Globus pallidus (tissue), 1 donor: Measurements from ENCODE around the gene NYAP2.
A peak's percentile ranks its signal among the peaks of the same experiment; 100 is the strongest.

Source experiments
- DNase-seq: peaks from one replicate; pipeline ENCODE4 v3.0.0-alpha.2; 2015; ENCODE audit warnings: low spot score

Gene NYAP2

DNA sequence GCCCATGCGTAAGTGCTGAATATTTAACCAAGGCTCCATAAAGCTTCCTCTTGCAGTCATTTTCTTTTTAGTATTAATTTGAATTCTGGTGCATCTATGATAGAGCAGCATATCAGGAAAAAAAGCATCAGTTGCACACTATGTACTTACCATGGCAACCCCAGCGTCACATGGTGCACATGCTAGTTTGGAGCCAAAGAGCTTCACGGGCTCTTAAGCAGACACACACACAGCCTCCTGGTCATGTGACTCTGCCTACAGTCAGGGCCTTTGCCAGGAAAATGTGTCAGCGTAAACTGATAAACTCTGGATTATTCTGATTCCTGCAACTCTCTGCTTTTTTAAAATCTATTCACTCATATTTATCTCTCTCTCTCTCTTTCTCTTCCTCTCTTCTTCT lies 30.2 kb downstream of the NYAP2 start:
- DNase-seq: peak; percentile 15

DNA sequence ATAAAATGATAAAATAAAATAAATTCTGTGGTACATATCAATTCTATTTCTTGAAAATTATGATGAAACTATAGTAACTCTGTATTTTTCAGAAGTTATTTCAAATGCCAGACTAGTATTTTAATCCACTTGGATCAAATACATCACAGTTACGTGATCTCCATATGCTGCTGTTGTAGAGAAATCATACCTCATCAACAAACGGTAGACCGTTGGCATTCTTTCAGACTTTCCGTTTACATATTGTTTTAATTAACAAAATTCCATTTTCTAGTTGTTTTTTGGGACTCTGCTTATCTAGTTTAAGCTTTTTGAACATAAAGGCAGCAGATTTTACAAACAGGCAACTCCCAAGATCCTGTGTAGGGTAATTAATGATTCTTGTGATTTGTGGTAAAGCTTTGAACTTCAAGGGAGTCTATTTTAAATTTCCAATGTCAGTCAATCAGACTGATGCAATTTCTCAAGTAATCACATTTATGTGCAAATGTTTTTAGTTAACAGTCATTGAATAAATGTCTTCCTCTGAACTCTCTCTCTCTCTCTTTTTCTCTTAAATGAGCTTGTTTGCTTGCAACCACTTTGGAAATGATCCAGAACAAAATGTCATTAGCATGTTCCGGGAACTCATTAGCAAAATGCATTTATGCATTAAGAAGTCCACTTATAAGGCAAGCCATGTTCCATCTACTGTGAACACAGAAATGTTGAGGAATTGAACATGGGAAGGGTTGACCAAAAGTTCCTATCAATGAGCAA lies 31.8 kb downstream of the NYAP2 start:
- DNase-seq: no peak

DNA sequence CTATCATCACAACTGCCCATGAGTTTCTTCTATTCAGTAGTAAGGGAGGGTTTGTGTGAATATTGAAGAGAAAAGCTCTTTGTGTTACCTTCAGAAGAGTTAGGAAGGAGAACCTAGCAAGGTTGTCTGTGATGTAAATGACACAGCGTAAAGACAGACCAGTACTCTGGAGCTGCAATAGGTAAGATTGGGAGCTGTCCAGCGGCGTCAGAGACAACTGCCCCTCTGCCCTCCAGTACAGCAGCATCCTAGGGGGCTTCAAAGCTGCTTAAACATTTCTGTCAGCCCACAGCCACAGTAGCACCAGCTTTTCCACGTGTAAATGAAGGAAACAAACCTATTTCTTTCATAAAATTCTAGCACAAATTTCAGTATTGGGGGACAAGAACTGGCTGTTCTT lies 34.5 kb downstream of the NYAP2 start:
- no peak for DNase-seq

DNA sequence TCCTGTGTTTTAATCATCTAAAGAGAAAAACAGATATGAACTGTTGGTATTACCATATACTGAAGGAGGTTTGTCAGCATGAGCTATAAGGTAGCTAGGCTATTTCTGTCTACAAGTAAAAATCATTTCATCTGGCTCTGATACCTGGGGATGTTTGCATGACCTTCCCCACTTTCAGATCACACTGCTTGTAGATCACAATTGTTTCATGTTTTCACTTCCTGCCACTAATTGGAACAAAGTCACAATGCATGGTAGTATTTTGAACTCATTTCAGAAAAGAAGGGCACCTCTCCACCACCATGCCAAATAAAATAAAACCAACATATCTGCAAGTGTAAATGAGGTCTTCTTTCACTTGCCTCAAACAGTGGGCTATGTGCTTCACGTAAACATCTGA lies 37.8 kb downstream of the NYAP2 start:
- no peak for DNase-seq

DNA sequence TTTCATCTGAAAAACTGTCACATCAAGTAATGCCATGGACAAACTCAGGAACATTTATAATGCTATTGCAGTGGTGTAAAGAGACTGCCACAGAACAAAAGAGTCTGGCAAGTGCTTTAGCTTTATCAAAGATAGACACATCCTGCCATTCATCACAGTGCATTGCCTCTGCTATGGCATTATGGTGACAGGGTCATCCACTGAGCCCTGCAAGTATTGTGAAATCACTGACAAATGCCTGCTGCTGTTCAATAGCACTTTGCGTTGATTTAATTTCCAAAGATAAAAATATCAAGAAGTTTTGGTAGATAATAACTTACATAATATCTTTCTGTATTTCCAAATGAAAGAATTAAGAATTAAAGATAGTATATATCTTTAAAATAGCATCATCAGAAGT lies 38.7 kb downstream of the NYAP2 start:
- DNase-seq: no peak

DNA sequence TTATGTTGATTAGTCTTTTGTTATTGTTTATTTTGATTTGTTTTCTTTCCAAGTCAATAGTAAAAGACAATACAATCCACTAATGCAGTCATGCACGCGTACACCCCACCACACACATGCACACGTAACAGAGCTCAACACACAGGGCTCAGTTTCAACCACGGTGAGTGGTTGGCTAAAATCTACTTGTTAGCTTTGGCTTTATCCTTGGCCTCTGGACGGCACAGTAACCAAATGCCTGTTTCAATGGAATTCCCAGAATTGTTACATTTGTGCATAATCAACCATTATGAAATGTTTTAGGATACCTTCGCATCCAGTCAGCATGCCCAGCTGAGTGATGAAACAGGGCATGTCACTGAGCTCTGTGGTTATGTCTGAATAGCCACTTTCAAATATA lies 53.2 kb downstream of the NYAP2 start:
- no peak for DNase-seq

DNA sequence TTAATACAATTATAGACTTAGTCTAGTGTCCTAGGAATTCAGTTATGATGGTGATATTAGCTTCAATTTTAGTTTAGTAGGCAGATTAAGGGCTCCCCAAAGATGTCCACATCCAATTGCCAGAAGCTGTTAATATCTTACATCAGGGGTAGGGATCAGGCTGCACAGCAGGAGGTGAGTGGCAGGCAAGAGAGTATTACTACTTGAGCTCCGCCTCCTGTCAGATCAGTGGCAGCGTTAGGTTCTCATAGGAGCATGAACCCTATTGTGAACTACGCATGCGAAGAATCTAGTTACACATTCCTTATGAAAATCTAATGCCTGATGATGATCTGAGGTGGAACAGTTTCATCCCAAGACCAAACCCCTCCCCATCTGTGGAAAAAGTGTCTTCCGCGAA lies 54.9 kb downstream of the NYAP2 start:
- DNase-seq: no peak

DNA sequence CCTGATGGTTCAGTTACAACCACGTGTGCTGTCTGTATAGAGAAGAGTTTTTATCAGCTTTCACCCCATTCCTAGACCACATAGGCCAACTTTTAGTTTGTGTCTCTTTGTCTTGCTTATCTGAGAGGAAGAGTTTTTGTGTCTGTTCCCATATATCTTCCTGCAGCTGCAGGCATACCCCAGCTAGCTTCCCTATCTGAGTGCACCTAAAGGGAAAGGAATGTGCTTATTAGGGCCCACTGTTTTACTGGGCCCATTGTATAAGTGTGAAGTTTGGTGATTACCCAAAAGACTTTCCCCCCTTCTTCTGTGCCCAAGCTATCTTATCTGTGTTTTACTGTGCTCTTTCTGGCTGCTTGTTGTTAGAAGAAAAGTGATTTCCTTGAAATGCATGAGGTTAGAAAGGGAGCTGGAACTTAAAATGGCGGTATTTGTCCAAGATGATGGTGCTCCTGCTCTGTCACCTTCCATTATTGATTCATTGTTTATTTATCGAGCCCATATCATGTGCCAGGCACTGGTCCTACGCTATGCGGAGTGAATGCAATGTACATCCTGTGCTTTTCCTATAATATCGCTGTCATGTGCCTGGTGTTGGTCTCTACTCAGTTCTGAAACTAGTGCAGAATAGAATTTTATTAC lies 57.2 kb downstream of the NYAP2 start:
- no peak for DNase-seq

DNA sequence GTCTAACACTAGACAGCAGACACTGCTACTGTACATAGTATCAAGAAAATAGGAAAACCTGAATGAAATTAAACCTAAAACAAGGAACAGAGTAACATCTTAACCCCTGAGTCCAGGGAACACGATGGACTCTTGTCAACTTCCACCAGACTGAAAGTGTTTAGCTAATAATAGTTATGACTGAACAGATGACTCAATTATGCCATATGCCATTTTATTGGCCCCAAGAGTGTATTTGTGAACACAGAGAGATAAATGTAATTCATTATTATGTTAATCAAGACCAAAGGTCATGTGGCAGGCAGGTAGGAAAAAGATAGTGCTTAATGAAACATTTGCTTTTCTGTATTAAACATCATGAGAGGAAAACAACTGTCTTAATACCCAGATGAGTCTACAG lies 58.0 kb downstream of the NYAP2 start:
- no peak for DNase-seq

DNA sequence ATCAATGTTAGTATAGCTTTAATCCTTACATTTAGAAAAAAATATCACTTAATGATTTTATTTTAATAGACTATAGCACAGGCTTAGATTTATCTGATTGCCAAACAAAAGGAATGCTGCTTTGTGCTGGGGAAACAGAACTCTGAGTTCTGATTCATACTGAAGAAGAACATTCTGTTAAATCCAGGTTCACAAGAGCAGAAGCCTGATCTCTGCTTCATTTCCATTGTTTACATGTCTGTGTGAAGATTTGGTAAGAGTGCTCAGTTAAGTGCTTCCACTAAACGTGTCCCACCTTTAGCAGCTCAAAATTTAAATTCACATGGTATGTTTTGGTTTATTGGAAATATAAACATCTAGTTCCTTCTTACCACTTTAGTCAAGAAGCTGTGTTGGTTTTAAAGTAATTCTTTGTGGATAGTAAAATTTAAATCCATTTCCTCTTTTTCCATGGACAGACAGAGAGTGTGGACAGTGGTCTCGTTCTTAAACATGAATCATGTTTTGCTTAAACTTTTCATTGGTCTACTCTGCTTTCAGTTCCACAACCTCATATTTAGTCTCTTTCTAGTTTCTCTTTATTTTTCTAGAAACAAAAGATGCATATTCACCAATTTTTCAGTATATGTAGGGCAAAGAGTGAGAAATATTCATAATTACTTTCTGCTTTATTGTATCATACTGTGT lies 59.1 kb downstream of the NYAP2 start:
- no peak for DNase-seq

DNA sequence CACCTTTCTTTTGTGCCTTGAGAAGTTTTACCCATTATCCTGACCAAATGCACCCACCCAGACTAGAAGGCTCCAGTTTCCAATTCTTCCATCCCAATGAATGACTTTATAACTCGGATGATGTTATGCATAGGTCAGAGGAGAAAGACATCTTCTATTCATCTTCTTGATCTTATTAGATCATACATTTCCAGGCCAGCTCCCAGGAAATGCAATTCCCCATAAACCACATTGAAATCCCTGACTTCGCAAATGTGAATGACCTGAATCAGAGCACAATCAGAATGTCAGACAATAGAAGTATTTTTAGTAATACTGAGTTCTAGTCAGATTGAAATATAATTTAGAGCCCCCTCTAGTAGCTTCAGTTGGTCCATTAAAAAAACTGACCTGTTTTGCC lies 62.9 kb downstream of the NYAP2 start:
- DNase-seq: no peak

DNA sequence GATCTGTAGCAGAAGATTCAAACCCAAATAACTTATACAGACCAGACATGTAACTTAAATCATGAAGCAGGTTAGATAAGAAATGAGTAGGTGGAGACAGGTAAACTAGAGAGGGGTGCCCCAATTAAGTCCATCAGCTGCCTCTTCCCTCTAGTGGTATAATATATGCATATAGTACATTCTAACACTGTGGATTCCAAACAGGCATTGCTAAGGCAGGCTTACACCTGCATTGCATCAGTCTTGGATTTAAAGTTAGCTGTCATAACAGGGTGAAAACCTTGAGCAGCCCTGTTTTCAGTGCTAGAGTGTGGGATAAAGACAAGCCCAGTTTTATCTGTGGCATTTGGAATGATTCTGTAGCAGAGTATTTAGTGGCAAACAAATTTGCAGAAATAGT lies 63.4 kb downstream of the NYAP2 start:
- DNase-seq: no peak

DNA sequence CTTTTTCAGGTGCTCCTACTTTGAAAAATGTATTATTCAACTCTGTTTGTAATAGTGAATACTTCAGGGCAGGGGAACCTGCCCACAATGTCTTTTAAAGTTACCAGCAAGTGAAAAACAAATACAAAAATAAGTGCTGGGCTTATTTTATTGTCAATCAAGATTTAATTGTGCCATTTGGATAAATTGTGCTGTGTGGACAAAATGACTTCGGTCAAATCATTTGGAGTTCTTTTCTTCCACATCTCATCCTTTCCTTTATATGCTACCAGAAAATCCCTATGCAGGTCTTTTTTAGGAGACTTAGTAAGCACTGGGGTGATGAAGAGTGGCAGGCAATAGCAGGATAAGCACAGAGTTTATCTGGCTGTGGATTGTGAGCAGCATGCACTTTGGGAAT lies 63.9 kb downstream of the NYAP2 start:
- DNase-seq: no peak

DNA sequence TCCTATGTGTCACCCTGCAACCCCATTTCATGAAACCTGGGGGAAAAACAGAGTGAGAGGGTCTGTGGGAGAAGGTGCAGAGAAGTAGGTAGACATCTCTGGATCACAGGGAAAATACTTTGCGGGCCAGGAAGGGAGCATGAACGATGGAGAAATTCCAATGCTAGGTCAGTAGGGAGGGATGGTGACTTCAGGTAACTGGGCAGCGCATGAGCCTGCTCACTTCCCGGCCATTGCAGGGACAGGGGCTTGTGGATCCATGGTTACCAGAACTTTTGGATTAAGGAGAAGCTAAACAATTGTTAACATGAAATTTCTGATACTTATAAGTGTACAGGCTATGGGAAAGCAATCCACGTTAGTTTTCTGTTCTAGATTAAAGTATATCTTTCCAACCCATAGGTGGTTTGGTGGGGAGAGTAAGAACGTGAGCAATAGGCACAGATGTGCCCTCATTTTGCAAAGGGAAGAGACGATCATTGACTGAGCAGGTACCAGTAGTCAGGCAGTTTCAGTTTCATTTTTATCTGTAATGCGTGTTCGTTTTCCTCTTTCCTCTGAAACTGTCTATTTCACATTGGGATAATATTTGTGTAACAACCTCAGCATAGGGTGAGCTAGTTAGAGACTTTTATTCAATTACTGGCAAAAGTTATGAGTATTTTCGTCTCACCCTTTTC lies 65.0 kb downstream of the NYAP2 start:
- DNase-seq: no peak

DNA sequence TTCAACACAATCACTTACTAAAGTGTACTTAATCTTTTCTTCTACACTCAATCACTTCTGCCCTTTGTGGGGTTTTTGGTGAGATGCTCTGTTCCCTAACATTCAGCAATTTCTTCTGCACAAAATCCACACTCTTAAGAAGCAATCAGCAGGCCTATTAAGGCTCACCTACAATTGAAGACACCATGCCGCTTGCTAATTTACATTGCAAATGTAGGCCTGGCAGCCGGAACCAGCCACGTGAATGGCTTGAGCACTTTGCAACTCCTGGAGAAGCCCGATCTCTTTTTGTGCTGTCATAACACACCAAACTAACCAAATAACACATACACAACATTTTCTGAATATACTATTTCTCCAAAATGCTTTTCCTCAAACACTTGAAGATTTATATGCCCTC lies 66.3 kb downstream of the NYAP2 start:
- no peak for DNase-seq

DNA sequence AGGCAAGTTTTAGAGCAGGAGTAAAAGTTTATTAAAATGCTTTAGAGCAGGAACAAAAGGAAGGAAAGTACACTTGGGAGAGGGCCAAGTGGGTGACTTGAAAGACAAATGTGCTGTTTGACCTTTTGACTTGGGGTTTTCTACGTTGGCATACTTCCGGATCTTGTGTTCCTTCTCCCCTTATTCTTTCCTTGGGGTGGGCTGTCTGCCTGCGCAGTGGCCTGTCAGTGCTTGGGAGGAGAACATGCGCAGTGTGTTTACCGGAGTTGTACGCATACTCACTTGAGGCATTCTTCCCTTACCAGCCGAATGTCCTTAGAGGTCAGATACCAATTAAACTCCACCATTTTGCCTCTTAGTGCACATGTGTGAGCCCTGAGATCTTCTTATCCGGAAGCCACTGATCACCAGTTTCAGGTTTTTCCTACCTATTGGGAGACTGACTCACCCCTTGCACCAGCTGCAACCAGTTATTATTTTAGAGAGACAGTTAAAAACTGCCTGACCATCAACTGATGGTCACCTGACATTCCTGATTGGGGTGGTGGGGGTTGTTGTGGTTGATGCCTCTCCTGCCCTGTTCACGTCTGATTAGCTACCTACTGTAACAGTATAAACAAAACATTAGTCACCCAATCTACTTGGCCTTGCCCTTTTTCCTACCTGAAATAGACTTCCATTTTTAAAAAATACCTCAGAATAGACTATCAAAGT lies 67.5 kb downstream of the NYAP2 start:
- no peak for DNase-seq

DNA sequence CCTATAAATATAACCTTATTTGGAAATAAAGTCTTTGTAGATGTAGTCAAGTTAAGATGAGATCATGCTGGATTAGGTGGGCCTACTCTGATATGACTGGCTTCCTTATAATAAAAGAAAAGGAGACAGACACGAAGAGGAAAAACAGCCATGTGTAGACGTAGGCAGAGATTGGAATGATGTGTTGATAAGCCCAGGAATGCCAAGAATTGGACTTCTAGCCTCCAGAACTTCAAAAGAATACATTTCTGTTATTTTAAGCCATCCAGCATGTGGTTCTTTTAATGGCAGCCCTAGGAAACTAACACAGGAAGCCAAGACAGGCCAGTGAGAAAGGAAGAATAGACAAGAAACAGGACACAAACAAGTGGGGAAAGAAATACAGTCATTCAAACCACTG lies 68.6 kb downstream of the NYAP2 start:
- no peak for DNase-seq

DNA sequence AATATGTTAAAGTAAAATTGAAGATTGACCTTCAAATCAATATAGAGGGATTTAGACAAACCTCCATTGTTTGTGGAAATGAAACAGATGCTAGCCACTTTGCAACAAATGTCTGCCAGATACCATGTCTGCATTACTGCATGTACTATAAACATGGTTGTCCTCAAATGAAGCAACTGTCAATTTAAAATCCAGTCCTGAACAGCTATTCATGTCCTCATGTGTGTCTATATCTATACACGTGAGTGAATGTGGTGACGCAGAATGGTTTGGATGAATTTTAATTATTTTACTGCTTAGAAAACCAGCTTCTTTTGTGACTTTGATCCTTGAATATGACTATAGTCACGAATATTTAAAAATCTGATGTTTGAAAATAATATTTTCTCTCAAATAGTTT lies 71.5 kb downstream of the NYAP2 start:
- no peak for DNase-seq

DNA sequence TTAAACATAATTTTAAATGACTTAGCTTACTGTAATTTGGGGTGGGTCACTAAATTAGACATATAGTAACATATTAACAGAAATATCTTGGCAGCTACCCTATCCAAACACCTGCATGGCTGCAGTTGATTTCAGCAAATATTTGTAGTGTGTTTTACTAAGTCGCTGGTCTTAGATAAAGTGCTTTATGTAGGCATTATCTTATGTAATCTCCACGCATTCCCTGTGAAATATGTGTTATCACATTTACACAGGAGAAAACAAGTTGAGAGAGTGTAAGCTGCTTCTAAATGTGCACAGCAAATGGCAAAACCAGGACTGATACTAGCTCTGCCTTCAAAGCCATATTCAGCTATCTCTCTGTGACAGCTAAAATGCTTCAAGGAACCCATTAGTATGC lies 72.0 kb downstream of the NYAP2 start:
- no peak for DNase-seq

DNA sequence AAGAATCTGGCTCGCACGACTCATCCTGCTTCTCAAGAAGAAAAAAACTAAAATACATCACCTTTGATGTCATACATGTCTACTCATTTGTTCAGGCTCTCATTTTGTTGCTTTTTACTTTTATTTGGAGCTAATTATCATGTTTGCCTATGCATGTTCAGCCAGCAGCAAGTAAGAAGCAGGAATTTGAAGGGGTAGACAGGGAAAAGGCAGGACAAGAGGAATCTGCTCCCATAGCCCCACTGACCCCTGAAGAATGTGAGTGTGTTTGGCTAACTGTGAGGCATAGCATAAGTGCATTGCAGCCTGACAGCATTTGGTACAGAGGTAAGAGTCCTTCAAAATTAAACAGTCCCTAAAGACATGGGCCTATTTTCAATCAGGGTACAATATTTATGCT lies 72.7 kb downstream of the NYAP2 start:
- DNase-seq: no peak

DNA sequence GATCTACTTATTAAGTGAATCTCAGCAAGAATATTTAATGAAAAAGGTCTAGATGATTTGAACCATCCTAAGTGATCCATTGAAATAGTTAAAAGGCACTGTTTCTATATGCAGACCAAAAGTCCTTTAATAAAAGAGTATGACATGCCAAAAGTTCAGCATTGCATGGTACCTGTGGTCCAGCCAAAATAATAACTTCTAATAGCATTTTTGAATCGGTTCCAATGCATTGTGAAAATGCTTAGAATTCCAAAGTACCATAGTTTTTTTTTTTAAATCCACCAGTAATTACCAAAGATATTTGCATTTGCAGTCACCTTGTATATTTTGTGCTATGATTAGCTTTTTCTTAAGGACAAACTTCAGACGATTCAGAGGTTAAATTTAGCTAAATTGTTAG lies 79.9 kb downstream of the NYAP2 start:
- no peak for DNase-seq

DNA sequence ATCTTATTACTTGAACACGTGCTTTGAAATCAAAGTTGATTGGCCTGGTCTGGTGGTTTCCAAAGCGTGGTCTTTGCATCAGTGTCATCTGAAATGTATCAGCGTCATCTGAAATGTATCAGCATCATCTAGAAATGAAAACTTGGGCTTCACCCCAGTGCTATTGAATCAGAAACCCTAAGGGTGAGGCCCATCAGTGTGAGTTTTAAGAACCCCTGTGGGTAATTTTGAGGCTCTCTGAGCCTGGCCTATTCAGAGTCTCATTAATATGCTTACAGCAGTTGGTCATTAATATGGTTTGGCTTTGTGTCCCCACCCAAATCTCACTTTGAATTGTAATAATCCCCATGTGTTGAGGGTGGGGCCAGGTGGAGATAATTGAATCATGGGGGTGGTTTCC lies 85.2 kb downstream of the NYAP2 start:
- no peak for DNase-seq
